GM18873 (cell line): ENCODE results near the gene PLEKHB1.
"Not testable (repeated sequence)": the region's sequence is repeated elsewhere in the genome, so short reads cannot be mapped to it uniquely, and the experiment has no call there.

ENCODE experiments used
- ATAC-seq: cut with Tn5 transposase; IDR thresholded peaks from one replicate; pipeline ENCODE4 v1.9.1; 2021; ENCODE audit warnings: mild to moderate bottlenecking, moderate library complexity, moderate number of reproducible peaks; ENCODE audit not compliant: unreplicated experiment, low FRiP score

The PLEKHB1 gene

DNA sequence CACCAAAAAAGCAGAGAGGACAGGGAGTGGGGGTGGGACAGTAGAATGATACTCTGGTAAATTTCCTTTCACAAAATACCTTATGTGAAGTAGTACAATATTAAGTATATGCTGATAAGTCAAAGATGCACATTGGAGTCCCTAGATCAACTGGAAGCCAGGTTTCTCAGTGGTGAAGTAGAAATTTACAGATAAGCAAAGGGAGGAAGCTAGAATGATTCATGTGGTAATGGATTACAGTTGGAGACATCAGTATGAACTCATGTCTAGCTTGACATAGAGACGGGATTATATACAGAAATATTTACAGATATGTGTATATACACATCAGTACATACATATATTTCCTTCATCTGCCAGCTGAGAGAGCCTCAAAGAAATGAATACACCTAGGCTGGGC lies 21.5 kb downstream of the PLEKHB1 start:
- no peak for ATAC-seq

GRCh38 chr11:73670808-73671207 lies 24.4 kb downstream of the PLEKHB1 start:
- ATAC-seq: no peak

- ATAC-seq: no peak
These were observed 25.3 kb downstream of the PLEKHB1 start for GRCh38 chr11:73671701-73672100.

GRCh38 chr11:73676552-73676951 lies 30.2 kb downstream of the PLEKHB1 start:
- ATAC-seq: not testable (repeated sequence)

DNA sequence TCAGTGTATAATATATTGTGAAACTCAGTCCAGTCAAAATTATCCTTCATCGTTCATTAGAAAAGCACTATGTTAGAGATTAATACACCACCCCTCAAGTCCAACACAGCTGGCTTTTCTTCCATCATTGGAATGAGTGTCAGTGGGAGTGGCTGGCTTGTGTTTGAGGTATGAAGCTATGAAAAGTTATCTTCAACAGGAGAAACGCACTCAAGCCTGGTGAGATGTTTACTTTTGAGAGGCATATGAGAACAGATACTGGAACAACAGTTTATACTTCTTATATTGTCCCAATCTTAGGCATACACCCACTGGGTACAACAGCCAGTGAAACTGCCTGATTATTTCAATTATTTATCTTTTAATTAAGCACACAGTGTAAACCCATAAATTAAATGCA lies 34.3 kb downstream of the PLEKHB1 start:
- no peak for ATAC-seq

GRCh38 chr11:73693899-73694525 lies 47.6 kb downstream of the PLEKHB1 start:
- ATAC-seq: no peak

- no peak for ATAC-seq
These were observed 58.7 kb downstream of the PLEKHB1 start for GRCh38 chr11:73705053-73705452.

GRCh38 chr11:73710964-73711363 lies 64.6 kb downstream of the PLEKHB1 start:
- no peak for ATAC-seq
